ENCODE measurements around the gene SHANK3. TPM values are rescaled to one million over a fixed set of nuclear protein-coding genes. Genes with fewer than 3 reads are reported as not detected.

Gene SHANK3
- polyA plus RNA-seq, 1 of the 3 experiments (the other 2 are of a cell fraction) = 1.5 TPM

- TF ChIP-seq, protein P1, sequence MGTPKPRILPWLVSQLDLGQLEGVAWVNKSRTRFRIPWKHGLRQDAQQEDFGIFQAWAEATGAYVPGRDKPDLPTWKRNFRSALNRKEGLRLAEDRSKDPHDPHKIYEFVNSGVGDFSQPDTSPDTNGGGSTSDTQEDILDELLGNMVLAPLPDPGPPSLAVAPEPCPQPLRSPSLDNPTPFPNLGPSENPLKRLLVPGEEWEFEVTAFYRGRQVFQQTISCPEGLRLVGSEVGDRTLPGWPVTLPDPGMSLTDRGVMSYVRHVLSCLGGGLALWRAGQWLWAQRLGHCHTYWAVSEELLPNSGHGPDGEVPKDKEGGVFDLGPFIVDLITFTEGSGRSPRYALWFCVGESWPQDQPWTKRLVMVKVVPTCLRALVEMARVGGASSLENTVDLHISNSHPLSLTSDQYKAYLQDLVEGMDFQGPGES (IDR thresholded peaks at IDR 0.05; ENCODE audit: low read depth, low read length) = no peak
- TF ChIP-seq RXRA (IDR thresholded peaks at IDR 0.05; ENCODE audit: borderline replicate concordance, low read depth) (no peak), TEAD4 (IDR thresholded peaks at IDR 0.05; ENCODE audit: borderline replicate concordance, insufficient read depth) (no peak), SIN3A (IDR thresholded peaks at IDR 0.05; ENCODE audit: borderline replicate concordance, low read depth, low read length) (peak; percentile 57; the same call in 1 of the 2 replicates), CHD2 (IDR thresholded peaks at IDR 0.05; ENCODE audit: low read length, partially characterized antibody) (peak; percentile 2), ELF1 (IDR thresholded peaks at IDR 0.05) (0 out of 2 replicates have a peak, but pooled peaks have one; percentile 44), YY1 (IDR thresholded peaks at IDR 0.05; ENCODE audit: low read depth) (no peak), POLR2AphosphoS5 (IDR thresholded peaks at IDR 0.05; ENCODE audit: low read depth, low read length) (peak; percentile 75), TAF1 (IDR thresholded peaks at IDR 0.05; ENCODE audit: borderline replicate concordance, low read depth, low read length) (peak; percentile 69; the same call in 1 of the 2 replicates), TCF12 (IDR thresholded peaks at IDR 0.05) (no peak), EP300 (IDR thresholded peaks at IDR 0.05; ENCODE audit: borderline replicate concordance in 1 of 2, low read depth in 1 of 2, low read length in 1 of 2) (no peak), PBX3 (IDR thresholded peaks at IDR 0.05) (no peak), RFX5 (IDR thresholded peaks at IDR 0.05; ENCODE audit: low read length) (no peak), FOXJ3 (CRISPR knock-in tag; IDR thresholded peaks at IDR 0.05) (no peak)
- TF ChIP-seq, protein P2, sequence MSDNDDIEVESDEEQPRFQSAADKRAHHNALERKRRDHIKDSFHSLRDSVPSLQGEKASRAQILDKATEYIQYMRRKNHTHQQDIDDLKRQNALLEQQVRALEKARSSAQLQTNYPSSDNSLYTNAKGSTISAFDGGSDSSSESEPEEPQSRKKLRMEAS (IDR thresholded peaks at IDR 0.05; ENCODE audit: low read depth) = peak; percentile 50
- TF ChIP-seq, protein P3, sequence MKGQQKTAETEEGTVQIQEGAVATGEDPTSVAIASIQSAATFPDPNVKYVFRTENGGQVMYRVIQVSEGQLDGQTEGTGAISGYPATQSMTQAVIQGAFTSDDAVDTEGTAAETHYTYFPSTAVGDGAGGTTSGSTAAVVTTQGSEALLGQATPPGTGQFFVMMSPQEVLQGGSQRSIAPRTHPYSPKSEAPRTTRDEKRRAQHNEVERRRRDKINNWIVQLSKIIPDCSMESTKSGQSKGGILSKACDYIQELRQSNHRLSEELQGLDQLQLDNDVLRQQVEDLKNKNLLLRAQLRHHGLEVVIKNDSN (IDR thresholded peaks at IDR 0.05; ENCODE audit: borderline replicate concordance, low read depth) = no peak
- TF ChIP-seq, protein P4, sequence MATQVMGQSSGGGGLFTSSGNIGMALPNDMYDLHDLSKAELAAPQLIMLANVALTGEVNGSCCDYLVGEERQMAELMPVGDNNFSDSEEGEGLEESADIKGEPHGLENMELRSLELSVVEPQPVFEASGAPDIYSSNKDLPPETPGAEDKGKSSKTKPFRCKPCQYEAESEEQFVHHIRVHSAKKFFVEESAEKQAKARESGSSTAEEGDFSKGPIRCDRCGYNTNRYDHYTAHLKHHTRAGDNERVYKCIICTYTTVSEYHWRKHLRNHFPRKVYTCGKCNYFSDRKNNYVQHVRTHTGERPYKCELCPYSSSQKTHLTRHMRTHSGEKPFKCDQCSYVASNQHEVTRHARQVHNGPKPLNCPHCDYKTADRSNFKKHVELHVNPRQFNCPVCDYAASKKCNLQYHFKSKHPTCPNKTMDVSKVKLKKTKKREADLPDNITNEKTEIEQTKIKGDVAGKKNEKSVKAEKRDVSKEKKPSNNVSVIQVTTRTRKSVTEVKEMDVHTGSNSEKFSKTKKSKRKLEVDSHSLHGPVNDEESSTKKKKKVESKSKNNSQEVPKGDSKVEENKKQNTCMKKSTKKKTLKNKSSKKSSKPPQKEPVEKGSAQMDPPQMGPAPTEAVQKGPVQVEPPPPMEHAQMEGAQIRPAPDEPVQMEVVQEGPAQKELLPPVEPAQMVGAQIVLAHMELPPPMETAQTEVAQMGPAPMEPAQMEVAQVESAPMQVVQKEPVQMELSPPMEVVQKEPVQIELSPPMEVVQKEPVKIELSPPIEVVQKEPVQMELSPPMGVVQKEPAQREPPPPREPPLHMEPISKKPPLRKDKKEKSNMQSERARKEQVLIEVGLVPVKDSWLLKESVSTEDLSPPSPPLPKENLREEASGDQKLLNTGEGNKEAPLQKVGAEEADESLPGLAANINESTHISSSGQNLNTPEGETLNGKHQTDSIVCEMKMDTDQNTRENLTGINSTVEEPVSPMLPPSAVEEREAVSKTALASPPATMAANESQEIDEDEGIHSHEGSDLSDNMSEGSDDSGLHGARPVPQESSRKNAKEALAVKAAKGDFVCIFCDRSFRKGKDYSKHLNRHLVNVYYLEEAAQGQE (IDR thresholded peaks at IDR 0.05; ENCODE audit: low read depth, low read length) = no peak
- TF ChIP-seq, protein P5, sequence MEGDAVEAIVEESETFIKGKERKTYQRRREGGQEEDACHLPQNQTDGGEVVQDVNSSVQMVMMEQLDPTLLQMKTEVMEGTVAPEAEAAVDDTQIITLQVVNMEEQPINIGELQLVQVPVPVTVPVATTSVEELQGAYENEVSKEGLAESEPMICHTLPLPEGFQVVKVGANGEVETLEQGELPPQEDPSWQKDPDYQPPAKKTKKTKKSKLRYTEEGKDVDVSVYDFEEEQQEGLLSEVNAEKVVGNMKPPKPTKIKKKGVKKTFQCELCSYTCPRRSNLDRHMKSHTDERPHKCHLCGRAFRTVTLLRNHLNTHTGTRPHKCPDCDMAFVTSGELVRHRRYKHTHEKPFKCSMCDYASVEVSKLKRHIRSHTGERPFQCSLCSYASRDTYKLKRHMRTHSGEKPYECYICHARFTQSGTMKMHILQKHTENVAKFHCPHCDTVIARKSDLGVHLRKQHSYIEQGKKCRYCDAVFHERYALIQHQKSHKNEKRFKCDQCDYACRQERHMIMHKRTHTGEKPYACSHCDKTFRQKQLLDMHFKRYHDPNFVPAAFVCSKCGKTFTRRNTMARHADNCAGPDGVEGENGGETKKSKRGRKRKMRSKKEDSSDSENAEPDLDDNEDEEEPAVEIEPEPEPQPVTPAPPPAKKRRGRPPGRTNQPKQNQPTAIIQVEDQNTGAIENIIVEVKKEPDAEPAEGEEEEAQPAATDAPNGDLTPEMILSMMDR (IDR thresholded peaks at IDR 0.05) = peak; percentile 48
Observed at GRCh38 chr22:50627642-50628542, 44.7 kb upstream of the SHANK3 start, which contains the start of gene ARSA (continued).
